MCF 10A (cell line): ENCODE measurements around the gene TSSK2. TPM values are rescaled to one million over a fixed set of nuclear protein-coding genes. Genes with fewer than 3 reads are reported as not detected.
A peak's percentile ranks its signal among the peaks of the same experiment; 100 is the strongest.

Experiments used
- BruUV-seq: library from RNA; stranded (reverse); fragments of 400-500 nt; replicated peaks from 2 replicates; lab custom pipeline; 2021; lab: Mats Ljungman, UMichigan
- CTCF ChIA-PET: fragments of 300-600 bp; sonication (Branson Sonifier 250); formaldehyde crosslinking; extraction: SDS; loops from one replicate; lab custom pipeline; 2021; ENCODE audit warnings: antibody characterized with exemption, inconsistent platforms; lab: Yijun Ruan, JAX
- POLR2A ChIA-PET: fragments of 300-600, 350-650 bp; sonication (Branson Sonifier 250); formaldehyde crosslinking; extraction: SDS; loops from one replicate; lab custom pipeline; 2020; ENCODE audit warnings: antibody characterized with exemption, inconsistent platforms; lab: Yijun Ruan, JAX
- DNase-seq: peaks from one replicate; pipeline ENCODE4 v3.0.0-alpha.2; 2018; ENCODE audit not compliant: unreplicated experiment
- H3K27ac Mint-ChIP-seq: one replicate; pipeline ENCODE4 v1.8.0; 2022; ENCODE audit warnings: mild to moderate bottlenecking, low read depth, mixed read lengths; ENCODE audit not compliant: unreplicated experiment
- H3K27me3 Mint-ChIP-seq: one replicate; pipeline ENCODE4 v1.8.0; 2022; ENCODE audit warnings: mixed read lengths; ENCODE audit not compliant: insufficient read depth, unreplicated experiment
- H3K36me3 Mint-ChIP-seq: one replicate; pipeline ENCODE4 v1.8.0; 2022; ENCODE audit warnings: mild to moderate bottlenecking, moderate library complexity, mixed read lengths; ENCODE audit not compliant: insufficient read depth, unreplicated experiment
- H3K4me1 Mint-ChIP-seq: one replicate; pipeline ENCODE4 v1.8.0; 2022; ENCODE audit warnings: mixed read lengths; ENCODE audit not compliant: insufficient read depth, unreplicated experiment
- H3K4me3 Mint-ChIP-seq: one replicate; pipeline ENCODE4 v1.8.0; 2022; ENCODE audit warnings: mild to moderate bottlenecking, moderate library complexity, mixed read lengths; ENCODE audit not compliant: unreplicated experiment
- H3K9me3 Mint-ChIP-seq: one replicate; pipeline ENCODE4 v1.8.0; 2022; ENCODE audit warnings: mixed read lengths; ENCODE audit not compliant: unreplicated experiment
- CTCF ChIP-seq: fragments of 200-600 bp; IDR thresholded peaks from one replicate; pipeline ENCODE4 v1.8.0; 2022; ENCODE audit warnings: antibody characterized with exemption, mild to moderate bottlenecking; ENCODE audit not compliant: unreplicated experiment
- intact Hi-C: fragments of 100-400 bp; cut with micrococcal nuclease; formaldehyde crosslinking; loops from 2 replicates; pipeline ENCODE4 v1.14.1; 2022
- total RNA-seq: library from RNA; stranded (reverse); gene quantifications from 2 replicates; pipeline ENCODE4 v1.2.3, GENCODE V29; 2022

The TSSK2 gene
- total RNA-seq, 1 experiment from 2014 or later, result not detected

DNA sequence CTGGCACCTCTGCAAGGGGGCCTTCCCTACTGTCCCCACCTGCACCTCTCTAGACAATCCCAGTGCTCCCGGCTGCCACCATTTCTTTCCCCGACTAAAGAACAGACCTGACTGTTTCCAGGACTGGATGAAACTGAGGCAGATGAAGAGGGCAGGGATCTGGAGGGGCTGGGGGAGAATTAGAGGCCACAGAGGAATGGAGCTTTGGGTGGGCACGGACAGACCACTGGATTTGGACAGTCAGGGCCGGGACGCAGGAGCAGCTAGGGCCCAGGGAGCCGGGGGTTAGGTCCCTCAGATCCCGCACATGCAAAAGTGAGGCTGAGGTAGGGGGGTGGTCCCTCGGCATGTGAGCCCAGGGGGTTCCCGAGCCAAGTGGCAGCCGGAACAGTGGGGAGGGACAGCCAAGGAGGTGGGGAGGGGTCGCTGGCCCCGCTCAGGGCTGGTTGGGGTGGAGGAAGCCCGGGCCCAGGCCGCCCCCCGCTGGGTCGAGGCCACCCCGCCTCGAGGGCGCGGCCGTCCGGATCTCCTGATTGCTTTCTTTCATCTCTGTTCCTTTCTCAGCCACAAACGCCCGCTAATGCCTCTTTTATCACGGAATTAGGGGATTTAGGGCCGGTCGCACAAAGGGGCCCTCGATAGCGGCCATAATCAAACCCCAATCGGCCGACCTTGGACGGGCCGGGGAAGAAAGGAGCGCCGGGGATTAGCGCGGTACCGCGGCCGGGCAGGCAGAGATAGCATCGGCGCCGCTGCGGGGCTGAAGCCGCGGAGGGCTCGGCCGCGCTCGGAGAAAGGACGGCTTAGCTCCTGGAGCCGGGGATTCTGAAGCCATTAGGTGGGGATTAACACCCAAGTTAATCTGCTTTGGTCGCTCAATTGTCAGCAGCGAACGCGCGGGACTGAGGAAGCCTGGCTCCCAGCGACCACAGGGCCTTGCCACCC, 38.2 kb downstream of the TSSK2 start:
- intact Hi-C loops, result no loop called here
- TF ChIP-seq CTCF, result no peak
- no peak for DNase-seq
- BruUV-seq, result no TSS peak
- peaks cover 5% of the 10 kb centered on the region for H3K36me3 Mint-ChIP-seq
- no peaks in the 10 kb centered on the region for H3K9me3 Mint-ChIP-seq
- peaks cover 33% of the 10 kb centered on the region for H3K27me3 Mint-ChIP-seq
- H3K4me1 Mint-ChIP-seq, result peaks cover 28% of the 10 kb centered on the region
- H3K4me3 Mint-ChIP-seq, result peak overlapping the region; percentile 39
- ChIA-PET CTCF (interaction anchor here (1.1 to 2.3 kb wide), 2 partner anchors 22 to 24 kb away, joined by 4 to 8 read pairs; partner anchors contain the start of gene ESS2), POLR2A (interaction anchor here (1.1 kb wide), 1 partner anchor 25 kb away, joined by 3 read pairs; the partner anchor contains the start of gene ESS2)
- H3K27ac Mint-ChIP-seq, result no peak overlapping the region

DNA sequence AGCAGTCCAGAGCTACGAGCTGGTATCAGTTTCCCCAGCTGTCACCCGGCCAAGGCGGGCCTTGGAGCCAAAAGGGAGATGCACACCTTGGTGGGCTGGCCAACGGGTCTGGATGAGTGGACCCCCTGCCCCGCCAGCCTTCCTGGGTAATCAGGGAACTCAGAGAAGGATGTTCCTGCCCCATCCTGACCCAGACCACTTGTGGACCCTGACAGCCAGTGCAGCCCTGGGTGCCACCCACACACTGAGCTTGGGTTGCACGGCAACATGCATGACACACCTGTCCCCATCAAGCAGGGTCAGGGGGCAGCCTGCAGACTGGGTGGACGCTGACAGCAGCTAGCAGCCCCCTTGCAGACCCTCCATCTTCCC, 38.8 kb downstream of the TSSK2 start:
- H3K4me3 Mint-ChIP-seq, result peak overlapping the region; percentile 98
- intact Hi-C loops, result no loop called here
- CTCF ChIA-PET, result interaction anchor here (1.1 kb wide), 1 partner anchor 23 kb away, joined by 4 read pairs; no protein-coding TSS in a partner anchor

GRCh38 chr22:19172213-19173046, 41.3 kb downstream of the TSSK2 start:
- no peak for TF ChIP-seq CTCF
- peaks cover 45% of the 10 kb centered on the region for H3K4me1 Mint-ChIP-seq
- intact Hi-C loops, result no loop called here
- POLR2A ChIA-PET, result interaction anchor here (1.1 to 1.3 kb wide), 3 partner anchors 115 to 255 kb away, joined by 3 to 8 read pairs (median 3); no protein-coding TSS in a partner anchor
- BruUV-seq, result no TSS peak
- DNase-seq, result peak; percentile 5
- peak overlapping the region; percentile 97 for H3K27ac Mint-ChIP-seq
- H3K27me3 Mint-ChIP-seq, result peaks cover 21% of the 10 kb centered on the region
- peak overlapping the region; percentile 98 for H3K4me3 Mint-ChIP-seq
- H3K36me3 Mint-ChIP-seq, result peaks cover 17% of the 10 kb centered on the region
- CTCF ChIA-PET, result interaction anchor here (0.5 to 1.4 kb wide), 4 partner anchors 10 to 64 kb away, joined by 3 to 5 read pairs (median 3); partner anchors contain the start of gene ESS2
- no peaks in the 10 kb centered on the region for H3K9me3 Mint-ChIP-seq

More for the DNA sequence above, 38.8 kb downstream of the TSSK2 start:
- TF ChIP-seq CTCF, result no peak
- Mint-ChIP-seq H3K36me3 (peaks cover 5% of the 10 kb centered on the region), H3K9me3 (no peaks in the 10 kb centered on the region), H3K27me3 (peaks cover 33% of the 10 kb centered on the region), H3K4me1 (peaks cover 34% of the 10 kb centered on the region), H3K27ac (no peak overlapping the region)
- BruUV-seq, result no TSS peak
- no peak for DNase-seq
- POLR2A ChIA-PET, result interaction anchor here (1.1 kb wide), 1 partner anchor 26 kb away, joined by 3 read pairs; the partner anchor contains the start of gene ESS2
